ENCODE results near the gene MRC2.

MRC2 gene

DNA sequence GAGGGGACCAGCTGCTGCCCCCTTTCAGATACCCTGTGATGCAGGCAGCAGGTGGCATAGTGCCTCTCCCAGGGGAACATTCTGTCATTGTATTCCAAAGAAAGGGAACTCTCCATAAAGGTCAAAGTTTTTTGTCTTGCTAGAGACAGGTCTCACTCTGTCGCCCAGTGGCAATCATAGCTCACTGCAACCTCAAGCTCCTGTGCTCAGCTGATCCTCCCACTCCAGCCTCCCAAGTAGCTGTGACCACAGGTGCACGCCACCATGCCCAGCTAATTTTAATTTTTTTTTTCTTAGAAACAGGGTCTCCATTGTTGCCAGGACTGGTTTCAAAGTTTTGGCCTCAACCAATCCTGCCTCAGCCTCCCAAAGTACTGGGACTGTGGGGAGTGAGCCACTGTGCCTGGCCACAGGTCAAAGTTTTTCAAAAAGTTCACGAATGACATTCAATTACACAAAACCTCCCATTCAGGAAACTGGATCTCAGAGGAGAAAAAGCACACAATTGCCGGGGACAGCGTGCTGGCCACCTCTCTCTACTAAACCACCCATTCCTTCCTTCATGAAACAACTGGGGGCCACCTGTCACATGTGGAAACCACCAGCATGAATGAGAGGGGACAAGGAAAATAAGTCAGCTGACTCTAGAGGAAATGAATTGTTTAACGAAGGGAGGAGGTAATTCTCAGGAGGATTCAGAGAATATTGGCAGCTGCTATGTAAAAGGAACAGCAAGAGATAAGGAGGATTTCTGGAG, 100.6 kb downstream of the MRC2 start:
- TF ChIP-seq, protein P1, sequence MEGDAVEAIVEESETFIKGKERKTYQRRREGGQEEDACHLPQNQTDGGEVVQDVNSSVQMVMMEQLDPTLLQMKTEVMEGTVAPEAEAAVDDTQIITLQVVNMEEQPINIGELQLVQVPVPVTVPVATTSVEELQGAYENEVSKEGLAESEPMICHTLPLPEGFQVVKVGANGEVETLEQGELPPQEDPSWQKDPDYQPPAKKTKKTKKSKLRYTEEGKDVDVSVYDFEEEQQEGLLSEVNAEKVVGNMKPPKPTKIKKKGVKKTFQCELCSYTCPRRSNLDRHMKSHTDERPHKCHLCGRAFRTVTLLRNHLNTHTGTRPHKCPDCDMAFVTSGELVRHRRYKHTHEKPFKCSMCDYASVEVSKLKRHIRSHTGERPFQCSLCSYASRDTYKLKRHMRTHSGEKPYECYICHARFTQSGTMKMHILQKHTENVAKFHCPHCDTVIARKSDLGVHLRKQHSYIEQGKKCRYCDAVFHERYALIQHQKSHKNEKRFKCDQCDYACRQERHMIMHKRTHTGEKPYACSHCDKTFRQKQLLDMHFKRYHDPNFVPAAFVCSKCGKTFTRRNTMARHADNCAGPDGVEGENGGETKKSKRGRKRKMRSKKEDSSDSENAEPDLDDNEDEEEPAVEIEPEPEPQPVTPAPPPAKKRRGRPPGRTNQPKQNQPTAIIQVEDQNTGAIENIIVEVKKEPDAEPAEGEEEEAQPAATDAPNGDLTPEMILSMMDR (IDR thresholded peaks at IDR 0.05; ENCODE audit: control insufficient read depth, extremely low read depth, insufficient read depth), result 0 out of 2 replicates have a peak, but pooled peaks have one; percentile 6
- no peak overlapping the region for H3K4me3 ChIP-seq (ENCODE audit: low read depth, low read length)
- no peak for DNase-seq (ENCODE audit: low read depth)

DNA sequence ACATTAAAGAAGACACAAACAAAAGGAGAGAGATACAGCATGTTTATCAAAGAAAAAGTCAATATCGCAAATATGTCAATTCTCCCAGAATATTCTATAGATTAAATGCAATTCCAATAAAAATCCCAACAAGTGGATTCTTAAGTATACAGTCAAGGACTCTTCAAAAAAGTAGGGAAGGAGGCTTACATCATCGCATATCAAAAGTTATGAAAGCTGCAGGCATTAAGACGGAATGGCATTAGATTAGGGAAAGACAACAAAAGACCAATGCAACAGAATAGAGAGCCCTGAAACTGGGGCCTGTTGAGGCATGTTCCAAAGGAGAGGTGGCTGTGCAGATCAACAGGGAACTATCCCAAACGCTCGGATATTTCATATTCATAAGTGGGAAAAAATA, 104.7 kb downstream of the MRC2 start:
- TF ChIP-seq, protein P1 (IDR thresholded peaks at IDR 0.05; ENCODE audit: control insufficient read depth, extremely low read depth, insufficient read depth), result no peak
- no peak for DNase-seq (ENCODE audit: low read depth)
- no peak overlapping the region for H3K4me3 ChIP-seq (ENCODE audit: low read depth, low read length)

DNA sequence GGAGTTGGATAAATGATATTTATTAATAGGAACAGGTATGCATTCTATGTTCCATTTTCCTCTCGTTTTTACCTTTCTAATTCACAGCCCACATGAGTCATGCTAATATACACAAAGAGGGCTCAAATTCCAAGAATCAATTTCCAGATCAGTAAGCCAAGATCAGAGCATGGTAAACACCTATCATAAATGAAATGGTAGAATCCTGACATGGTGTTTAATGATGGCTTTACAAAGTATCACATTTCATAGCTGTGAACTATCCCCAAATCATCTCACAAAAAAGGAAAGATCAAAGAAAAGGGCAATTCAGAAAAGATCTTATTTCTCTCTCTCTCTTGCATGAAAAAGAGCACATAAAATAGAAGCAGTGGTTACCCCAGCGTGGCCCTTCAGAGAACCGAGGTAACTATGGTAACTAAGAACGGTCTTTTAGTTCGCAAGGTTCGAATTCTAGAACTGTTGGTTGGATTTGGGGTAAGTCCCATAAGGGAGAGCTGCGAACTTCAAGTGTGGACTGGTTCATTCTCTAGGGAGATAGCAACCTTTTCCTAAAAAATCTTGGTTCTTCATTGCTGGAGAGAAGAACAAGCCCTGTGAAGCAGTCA, 107.7 kb downstream of the MRC2 start:
- DNase-seq (ENCODE audit: low read depth), result no peak
- TF ChIP-seq, protein P1 (IDR thresholded peaks at IDR 0.05; ENCODE audit: control insufficient read depth, extremely low read depth, insufficient read depth), result no peak
- H3K4me3 ChIP-seq (ENCODE audit: low read depth, low read length), result no peak overlapping the region

DNA sequence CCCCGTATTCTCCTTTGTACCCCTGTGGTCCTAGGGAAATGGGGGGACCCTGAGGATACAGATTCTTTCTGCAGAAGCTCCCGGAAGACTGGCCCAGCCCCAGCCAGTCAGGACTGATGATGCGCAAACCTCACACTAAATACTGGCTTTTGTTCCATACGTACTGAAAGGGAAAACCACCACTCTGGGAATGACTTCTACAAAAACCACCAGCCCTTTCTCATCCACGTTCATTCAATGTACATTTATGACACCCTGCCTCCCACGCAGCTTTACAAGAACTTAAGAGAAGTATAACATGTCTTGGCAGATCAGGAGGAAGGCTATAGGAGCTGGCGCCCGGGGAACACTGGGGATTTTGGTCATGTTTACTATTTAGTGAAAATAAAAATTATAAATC, 110.0 kb downstream of the MRC2 start:
- no peak for DNase-seq (ENCODE audit: low read depth)
- TF ChIP-seq, protein P1 (IDR thresholded peaks at IDR 0.05; ENCODE audit: control insufficient read depth, extremely low read depth, insufficient read depth), result no peak
- no peak overlapping the region for H3K4me3 ChIP-seq (ENCODE audit: low read depth, low read length)

DNA sequence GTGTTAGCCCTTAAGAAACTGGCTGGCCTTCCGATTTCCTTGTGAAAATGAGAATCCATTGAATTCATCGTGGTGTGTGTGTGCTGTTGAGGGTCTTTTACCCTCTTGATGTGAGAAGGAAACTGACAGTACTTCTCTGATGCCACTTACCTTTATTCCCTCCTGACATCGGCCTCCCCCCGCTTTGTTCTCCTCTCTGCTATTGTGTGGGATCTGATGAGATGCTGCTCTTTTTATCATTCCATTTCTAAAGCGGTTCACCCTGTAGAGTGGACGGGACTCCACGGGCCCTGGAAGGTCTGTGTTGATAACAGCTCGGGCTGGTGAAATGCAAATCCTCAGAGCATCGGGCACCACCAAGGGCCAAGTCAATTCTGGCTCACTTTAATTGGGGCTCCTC, 110.8 kb downstream of the MRC2 start:
- no peak for DNase-seq (ENCODE audit: low read depth)
- no peak overlapping the region for H3K4me3 ChIP-seq (ENCODE audit: low read depth, low read length)

DNA sequence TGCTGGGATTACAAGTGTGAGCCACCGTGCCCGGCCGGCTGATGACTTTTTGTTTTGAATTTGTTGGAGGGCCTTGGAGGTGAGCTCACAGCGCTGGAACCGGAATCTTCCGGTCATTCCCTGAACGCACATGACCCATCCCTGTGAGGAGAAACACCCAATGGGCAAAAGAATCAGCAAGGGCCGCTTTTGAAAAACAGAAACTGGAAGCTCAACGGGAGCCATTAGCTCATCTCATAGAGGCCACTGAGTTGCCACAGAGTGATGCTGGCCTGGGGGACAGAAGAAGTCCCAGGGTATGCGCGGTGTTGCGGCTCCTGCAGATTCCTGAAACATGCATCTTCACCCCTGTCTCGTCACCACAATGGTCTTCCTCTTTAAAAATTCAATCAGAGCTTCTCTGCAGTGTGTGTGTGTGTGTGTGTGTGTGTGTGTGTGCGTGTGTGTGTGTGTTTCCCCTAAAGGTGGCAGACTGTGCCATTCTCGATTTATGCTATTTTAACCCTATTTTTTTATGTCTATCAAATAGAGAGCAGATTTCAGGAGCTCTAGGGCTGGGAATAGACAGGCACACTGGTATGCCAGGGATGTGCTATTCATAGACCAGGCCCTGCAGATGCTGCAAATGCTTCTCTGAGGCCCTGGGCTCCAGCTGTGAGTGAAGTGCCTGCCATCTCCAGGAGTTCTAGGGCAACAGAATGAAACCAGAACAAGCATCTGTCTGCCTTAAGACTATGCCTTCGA, 112.3 kb downstream of the MRC2 start:
- no peak for DNase-seq (ENCODE audit: low read depth)
- TF ChIP-seq, protein P1 (IDR thresholded peaks at IDR 0.05; ENCODE audit: control insufficient read depth, extremely low read depth, insufficient read depth), result no peak
- no peak overlapping the region for H3K4me3 ChIP-seq (ENCODE audit: low read depth, low read length)

More for the DNA sequence above, 110.8 kb downstream of the MRC2 start:
- TF ChIP-seq, protein P1 (IDR thresholded peaks at IDR 0.05; ENCODE audit: control insufficient read depth, extremely low read depth, insufficient read depth), result no peak

Measured in LNCaP clone FGC (cell line).